NCI-H2227 treated with DMSO at 0.1 percent for 48 hours (cell line): ENCODE results near the gene COA3.
"Not testable (repeated sequence)": the region's sequence is repeated elsewhere in the genome, so short reads cannot be mapped to it uniquely, and the experiment has no call there.

Experiments used
- DNase-seq: peaks from one replicate; lab custom pipeline; 2025; lab: John Stamatoyannopoulos, UW

Gene COA3

DNA sequence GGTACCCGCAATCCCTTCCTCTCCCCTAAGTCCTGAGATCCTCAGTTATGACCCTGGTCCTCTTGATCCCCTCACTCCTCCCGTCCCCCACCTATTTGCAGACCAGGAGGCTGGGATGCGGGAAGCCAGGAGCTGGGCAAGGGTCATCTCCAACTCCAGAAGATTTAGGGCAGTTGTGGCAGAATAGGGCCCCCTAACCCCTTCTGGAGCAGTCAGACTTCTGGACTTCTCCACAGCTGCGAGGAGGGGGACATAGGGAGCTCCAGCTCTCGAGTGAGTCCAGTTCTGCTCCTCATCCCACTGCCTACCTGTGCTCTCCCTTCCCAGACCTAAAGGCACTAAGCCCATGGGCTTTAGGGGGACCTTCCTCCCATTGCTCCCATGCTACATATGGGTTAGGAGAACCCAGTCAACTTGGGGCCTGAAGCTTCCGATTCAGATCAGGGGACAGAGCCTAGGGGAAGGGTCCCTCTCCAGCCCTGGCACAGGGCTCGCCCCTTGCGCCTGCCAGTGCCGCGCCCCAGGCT is 16.8 kb downstream of the COA3 start:
- no peak for DNase-seq

DNA sequence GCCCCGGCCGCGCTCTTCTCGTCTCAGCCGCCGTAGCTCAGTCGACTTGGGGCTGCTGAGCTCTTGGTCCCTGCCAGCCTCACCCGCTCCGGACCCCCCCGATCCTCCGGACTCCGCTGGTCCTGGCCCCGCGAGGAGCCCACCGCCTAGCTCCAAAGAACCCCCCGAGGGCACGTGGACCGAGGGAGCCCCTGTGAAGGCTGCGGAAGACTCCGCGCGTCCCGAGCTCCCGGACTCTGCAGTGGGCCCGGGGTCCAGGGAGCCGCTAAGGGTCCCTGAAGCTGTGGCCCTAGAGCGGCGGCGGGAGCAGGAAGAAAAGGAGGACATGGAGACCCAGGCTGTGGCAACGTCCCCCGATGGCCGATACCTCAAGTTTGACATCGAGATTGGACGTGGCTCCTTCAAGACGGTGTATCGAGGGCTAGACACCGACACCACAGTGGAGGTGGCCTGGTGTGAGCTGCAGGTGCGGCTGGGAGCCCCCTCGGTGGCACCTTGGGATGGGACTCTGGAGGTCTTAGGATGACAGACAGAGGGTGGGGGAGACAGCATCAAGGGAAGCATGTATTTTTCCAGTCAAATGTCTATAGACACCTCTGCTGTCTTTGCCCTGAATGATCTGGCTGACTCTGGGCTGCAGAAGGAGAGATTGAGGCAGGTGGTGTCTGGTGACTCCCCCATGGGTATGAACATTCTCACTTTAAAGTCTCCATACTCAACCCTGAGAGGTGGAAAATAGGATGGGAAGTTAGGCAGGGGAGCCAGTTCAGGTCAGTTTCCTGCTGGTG is 17.5 kb downstream of the COA3 start:
- DNase-seq = no peak

DNA sequence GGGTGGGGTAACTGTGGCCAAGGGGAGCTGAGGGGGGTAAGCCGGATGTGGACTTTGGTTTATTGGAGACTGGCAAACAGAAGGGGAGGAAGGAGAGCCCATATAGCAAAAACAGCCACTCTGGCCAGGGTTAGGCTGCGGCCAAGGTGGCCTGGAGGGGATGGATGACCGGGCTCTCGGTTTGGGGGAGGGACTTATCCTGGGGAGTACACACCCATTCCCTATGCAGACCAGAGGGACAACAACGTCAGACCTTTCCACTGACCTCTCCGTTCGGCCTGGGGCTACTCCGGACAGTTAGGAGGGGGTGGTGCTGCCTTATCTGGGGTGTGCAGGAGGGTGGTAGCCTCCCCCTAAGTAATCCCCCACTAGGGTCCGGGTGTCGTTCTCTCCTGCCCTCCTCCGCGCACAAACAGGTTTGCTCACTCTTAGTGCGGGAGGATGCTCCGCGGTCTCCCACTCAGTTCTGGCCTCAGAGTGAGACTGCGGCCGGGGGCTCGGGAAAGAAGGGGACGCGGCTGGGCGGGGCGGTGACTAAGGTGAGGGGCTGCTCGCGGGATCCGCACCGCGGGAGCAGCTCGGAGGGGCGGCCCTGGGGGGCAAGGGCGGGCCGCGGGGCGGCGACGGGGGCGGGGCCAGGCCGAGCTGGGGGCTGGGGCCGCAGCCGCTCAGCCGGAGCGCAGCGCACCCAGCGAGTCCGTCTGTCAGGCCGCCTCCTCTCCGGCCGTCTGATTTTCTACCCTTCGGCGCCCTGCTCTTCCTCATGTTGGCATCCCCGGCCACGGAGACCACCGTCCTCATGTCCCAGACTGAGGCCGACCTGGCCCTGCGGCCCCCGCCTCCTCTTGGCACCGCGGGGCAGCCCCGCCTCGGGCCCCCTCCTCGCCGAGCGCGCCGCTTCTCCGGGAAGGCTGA is 18.3 kb downstream of the COA3 start, which contains the start of gene WNK4:
Gene WNK4, plus strand, starts transcription at position 675 of the 915 bp plus-strand sequence. Its CDS starts 89 bp downstream, at position 764.
- peak; percentile 69 for DNase-seq

DNA sequence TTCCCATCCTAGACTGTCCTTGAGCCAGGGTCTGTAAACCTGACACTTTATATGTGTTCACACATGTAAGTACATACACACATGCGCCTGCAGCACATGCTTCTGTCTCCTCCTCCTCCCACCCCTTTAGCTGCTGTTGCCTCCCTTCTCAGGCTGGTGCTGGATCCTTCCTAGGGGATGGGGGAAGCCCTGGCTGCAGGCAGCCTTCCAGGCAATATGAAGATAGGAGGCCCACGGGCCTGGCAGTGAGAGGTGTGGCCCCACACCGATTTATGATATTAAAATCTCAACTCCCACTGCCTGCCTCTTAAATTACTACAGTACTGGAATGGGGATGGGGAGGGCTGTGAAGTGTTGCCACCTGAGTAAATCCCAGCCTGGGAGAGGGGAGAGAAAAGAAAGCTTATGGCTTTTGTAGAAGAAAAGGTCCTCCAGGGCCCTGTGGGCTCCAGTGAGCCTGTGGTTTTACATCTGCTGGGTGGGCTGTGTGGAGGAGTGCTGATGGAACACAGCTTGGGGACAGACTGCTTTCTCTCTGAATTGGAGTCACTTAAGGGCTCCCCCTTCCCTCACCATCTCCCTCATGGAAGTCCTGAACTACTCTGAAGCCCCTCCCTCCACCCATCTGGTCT is 19.1 kb downstream of the COA3 start:
- DNase-seq = no peak

DNA sequence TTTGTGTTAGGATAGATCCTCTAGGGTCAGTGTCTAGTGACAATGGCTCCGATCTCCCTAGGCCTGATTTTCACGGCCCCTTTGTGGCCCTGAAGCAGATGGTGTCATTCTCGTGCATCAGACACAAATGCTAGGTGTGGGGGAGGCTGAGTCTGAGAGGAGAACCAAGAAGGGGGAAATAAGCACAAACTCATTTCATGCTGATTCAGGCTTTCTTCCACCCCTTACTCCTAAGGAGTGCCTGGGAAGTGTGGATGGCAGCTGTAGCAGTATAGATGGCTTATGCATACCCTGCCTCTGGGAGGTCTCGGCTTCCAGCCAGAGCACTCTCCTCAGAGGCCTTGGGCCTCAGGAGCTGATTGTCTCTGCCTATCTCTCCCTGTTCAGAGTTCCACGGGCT is 19.9 kb downstream of the COA3 start:
- no peak for DNase-seq

DNA sequence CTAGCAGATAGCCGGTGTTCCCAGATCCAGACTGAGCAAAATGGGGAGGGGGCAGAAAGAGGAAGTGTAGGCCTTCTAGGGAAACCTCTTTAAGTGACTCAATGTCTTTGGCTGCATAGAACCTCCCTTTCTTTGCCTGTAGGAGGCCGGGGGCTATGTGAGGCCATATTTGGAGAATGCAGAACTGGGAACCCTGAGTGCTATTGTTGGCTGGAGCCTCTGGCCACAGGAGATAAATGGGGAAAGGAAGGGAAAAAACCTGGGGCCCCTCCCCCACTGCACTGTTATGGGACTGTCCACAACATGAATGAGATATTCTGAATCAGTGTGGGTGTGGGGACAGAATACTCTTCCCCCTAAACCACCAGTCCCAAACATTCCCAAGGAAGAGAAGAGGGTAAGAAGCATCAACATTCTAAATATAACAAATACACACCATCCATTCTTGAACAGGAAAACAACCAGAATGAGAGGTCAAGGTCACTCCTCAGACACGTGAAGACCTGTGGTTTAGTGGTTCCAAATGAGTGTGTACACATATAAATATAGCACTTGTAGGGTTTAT is 22.9 kb downstream of the COA3 start:
- peak; percentile 12 for DNase-seq

DNA sequence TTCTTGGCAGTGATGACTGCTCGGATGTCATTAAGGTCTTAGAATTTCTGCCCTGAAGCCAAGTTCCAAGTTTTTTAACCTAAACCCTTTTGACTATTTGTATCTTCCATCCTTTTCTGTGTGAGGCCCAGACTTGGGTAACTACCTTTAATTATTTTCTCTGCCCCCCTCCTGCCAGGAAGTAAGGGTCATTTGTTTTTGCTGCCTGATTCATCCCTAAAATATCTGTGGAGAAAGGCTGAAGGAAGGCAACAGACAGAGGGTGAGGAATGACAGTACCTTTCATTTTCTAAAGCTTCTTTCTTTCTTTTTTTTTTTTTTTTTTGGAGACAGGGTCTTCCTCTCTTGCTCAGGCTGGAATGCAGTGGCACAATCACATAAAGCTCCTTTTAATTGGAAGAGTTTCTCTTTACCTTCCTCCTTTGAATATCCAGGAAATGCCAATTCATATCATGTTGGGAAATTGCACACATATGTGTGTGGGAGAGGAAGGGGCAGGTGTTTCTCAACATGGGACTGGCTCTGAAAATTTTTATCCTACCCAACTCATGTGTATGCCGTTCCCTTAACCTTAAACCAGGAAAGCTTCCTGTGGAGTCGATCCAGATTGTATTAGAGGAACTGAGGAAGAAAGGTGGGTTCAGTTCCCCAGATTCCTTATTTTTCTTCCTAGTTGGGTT is 24.3 kb downstream of the COA3 start:
- no peak for DNase-seq

DNA sequence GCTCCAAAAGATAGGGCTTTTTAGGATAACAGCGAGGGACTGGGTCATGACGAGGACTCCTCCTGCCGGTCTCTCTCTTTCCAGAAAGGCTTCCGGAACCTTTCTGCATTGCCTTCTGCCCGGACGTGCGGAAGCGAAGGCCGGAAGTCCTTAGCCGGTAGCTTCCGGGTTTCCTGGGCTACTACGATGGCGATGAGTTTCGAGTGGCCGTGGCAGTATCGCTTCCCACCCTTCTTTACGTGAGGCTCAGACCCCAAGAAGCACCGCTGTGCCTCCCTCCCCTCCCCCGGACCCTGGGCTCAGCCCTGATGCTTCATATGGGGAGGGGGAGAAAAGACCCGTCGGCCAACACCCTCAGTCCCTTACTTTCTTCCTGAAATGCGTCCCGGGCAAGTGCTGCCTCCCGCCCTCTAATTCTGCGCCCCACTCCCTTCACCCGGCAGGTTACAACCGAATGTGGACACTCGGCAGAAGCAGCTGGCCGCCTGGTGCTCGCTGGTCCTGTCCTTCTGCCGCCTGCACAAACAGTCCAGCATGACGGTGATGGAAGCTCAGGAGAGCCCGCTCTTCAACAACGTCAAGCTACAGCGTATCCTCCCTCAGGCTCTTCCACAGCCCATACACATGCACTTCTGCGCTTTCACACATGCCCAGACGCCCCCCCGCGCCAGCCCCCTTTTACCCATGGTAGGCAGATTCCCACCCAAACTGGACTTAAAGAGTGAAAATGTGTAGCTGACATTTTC is 25.0 kb downstream of the COA3 start, which contains the start of gene VPS25:
Gene VPS25, plus strand, starts transcription at position 160 of the 746 bp plus-strand sequence. Its CDS starts 27 bp downstream, at position 187.
- peak; percentile 79 for DNase-seq

DNA sequence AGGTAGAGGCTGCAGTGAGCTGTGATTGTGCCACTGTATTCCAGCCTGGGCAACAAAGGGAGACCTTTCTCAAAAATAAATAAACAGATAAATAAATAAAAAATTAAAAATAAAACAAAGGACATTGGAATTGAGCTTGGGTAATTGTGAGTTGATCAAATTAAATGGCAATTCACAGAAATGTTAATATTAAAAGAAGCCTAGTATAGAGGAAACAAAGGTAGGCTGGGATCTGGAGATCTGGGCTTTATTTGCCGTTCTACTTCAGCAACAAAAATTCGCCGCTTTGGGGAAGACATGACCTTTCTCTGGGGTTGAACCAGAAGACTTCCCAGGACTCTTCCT is 25.6 kb downstream of the COA3 start:
- DNase-seq = no peak

DNA sequence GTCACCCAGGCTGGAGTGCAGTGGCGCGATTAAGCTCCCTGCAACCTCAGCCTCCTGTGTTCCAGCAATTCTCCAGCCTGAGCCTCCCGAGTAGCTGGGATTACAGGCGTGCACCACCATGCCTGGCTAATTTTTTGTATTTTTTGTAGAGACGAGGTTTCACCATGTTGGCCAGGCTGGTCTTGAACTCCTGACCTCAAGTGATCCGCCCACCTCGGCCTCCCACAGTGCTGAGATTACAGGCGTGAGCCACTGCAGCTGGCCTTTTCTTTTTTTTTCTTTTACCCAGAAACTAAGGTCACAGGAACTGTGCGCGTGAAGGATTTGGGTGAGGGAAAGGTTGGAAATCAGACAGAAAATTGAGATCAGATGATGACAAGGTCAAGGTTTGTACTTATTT is 28.5 kb downstream of the COA3 start:
- DNase-seq = not testable (repeated sequence)

DNA sequence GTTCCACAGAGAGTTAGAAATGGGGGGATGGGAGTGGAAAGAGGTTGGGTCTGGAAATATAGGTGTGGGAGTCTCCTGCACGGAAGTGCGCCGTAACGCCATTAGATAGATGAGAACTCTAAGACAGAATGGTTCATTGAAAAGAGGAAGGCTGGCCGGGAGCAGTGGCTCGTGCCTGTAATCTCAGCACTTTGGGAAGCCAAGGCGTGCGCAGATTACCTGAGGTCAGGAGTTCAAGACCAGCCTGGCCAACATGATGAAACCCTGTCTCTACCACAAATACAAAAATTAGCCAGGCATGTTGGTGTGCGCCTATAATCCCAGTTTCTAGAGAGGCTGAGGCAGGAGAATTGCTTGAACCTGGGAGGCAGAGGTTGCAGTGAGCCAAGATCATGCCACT is 30.5 kb downstream of the COA3 start:
- DNase-seq = peak; percentile 40

DNA sequence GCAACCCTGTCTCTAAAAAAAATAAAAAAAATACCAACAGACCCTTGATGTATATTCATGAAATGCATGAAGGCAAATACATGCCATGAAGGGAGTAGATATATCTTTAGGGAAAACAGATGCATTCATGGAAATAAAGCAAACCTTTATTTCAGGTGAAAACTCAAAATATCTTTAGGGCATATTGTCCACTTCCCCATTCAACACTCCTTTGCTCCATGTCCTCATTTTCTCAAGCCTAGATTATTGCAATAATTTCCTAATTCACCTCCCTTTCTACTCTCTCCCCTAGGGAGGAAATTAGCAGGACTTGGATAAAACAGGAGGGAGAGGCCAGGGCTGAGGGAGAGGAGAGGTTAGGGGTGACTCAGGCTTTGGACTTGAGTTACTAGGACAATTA is 31.0 kb downstream of the COA3 start:
- DNase-seq = no peak

DNA sequence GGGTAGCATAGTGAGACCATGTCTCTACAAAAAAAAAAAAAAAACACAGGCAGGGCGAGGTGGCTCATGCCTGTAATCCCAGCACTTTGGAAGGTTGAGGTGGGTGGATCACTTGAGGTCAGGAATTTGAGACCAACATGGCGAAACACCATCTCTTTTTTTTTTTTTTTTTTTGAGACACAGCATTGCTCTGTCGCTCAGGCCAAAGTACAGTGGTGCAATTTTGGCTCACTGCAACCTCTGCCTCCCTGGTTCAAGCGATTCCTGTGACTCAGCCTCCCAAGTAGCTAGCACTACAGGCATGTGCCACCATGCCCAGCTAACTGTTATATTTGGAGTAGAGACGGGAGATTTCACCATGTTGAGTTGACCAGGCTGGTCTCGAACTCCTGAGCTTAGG is 32.4 kb downstream of the COA3 start:
- DNase-seq = no peak

DNA sequence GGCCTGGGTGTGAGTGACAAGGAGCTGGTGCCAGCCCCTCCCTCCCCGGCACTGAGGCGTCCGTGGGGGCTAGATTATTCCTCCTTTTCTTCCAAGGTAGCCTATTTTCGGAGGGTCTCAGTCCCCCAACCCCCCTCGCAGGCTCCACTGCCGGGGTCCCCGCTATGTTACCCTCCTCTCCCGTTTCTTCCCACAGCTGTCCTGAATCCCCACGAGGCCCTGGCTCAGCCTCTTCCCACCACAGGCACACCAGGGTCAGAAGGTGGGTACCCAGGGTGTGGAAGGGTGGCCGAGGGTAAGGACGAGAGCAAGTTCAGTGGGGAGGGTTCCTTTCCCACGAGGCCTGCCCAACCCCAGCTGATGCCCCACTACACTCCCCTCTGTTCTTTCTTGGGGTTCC is 36.9 kb downstream of the COA3 start:
- DNase-seq = no peak

DNA sequence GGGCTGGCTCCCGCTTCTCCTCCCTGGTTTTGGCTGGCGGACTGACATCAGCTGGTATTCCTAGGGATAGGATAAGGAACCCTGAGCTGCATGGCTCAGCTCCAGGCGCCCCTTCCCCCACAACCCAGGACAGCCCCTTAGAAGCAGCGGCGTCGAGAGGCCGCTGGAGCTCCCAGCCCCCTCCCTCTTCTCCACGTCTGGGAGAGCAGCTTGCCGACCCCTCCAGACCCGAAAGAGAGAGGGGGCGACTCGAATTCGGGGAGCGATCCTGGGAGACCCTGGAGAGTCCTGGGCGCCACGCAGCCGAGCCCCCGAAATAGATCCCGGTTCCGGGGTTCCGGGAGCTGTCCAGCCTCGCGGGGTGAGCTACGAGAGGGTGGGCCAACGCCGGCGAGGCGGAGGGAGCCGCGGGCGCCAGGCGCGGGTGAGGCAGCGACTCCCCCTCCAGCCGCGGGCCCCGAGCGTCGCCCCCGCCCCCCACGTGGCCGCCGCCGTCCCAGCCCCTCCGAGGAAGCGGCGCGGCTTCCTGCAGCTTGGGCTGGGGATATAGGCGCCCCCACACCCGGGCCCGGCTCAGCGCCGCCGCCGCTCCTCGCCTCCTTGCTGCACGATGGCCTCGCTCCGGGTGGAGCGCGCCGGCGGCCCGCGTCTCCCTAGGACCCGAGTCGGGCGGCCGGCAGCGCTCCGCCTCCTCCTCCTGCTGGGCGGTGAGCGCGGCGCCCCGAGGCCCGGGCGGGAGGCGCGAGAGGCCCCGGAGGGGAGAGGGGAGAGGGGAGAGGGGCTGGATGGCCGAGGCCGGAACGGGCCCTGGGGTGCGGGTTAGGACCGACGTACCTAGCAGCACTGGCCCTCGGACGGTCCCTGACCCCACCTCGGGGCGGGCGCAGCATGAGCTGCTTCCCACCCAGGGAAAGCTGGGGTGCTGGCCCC is 37.6 kb downstream of the COA3 start, which contains the start of gene RAMP2:
Gene RAMP2, plus strand, starts transcription at position 576 of the 930 bp plus-strand sequence. Its CDS starts 35 bp downstream, at position 611.
- peak; percentile 19 for DNase-seq

DNA sequence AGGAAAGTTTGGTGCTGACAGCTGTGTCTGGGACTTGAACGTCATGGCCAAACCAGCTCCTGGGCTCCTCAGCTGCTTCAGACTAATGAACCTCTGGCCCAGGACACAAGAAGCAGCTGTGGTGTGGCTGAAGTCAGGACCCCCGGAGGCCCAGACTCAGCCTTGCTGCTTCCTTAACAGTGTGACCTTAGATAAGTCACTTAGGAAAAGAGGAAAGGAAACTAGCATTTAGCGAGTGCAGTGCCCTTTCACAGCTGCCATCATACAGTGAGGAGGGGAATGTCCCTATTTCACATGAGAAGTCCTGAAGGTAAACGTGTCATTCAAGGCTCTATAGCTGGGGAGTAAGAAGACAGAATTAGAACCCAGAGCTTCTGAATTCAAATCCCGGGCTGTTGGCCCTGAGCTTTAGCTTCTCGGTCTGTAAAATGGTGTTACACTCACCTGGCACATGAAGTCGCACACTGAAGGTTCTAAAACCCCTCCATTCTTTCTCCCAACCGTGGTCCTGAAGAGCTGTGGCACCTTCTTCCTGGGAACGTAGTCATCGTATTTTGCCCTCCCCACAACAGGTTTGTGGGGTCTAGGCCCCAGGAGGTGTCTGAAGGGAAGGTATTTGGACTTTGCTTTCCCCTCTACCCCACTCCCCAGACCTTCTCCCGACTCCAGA is 38.4 kb downstream of the COA3 start:
- DNase-seq = no peak

DNA sequence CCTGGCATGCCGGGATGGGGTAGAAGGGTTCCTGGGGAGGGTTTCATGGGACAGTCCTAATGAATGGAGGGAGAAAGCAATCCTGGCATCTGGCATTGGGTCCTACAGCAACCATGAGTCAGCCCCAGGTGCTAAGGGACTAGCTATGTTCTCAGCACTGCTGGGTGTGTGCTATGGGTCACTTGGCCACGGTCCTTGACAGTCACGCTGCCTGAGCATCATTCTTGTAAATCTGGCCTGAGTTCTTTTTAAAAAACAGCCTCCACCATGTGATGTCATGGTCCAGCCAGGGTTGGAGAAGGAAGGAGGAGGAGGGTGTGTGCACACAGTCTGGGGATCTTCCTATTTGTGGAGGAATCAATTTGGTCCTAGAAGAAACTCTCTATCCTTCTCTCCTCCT is 43.7 kb downstream of the COA3 start:
- DNase-seq = no peak

DNA sequence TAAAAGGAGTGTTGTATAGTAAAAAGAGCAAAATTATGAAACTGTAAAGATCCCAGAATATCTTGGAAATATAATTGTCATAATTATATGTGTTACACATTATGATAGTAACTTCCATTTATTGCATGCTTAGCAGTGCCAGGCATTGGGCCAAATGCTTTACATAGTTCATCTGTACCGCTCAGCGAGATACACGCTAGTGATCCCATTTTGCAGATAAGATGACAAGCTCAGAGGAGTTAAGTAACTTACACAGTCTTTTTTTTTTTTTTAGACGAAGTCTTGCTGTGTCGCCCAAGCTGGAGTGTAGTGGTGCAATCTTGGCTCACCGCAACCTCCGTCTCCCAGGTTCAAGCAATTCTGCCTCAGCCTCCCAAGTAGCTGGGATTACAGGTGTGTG is 46.9 kb downstream of the COA3 start:
- DNase-seq = no peak
